ENCODE data around the gene ASGR1. TPM values are rescaled to one million over a fixed set of nuclear protein-coding genes. Genes with fewer than 3 reads are reported as not detected.

Gene ASGR1
- total and polyA plus RNA-seq, 2 of the 4 experiments (the other 2 are of a cell fraction): 1.3 to 3.8 TPM

DNA sequence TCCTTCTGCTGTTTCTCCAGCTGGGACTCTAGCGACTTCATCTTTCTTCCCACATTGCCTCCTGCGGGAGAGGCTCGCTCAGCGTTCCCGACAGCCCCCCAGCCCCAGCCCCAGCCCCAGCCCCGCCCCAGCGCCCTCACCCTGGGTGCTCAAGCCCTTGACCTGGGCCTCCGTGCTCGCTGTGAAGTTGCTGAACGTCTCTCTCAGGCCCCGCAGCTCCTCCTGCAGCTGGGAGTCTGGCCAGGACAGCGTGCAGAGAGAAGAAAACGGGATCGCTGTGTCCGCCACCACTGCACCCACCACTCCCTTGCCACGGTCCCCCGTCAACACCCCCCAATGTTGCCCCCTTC lies 2.4 kb downstream of the ASGR1 start (continued):
- TF ChIP-seq, protein P1, sequence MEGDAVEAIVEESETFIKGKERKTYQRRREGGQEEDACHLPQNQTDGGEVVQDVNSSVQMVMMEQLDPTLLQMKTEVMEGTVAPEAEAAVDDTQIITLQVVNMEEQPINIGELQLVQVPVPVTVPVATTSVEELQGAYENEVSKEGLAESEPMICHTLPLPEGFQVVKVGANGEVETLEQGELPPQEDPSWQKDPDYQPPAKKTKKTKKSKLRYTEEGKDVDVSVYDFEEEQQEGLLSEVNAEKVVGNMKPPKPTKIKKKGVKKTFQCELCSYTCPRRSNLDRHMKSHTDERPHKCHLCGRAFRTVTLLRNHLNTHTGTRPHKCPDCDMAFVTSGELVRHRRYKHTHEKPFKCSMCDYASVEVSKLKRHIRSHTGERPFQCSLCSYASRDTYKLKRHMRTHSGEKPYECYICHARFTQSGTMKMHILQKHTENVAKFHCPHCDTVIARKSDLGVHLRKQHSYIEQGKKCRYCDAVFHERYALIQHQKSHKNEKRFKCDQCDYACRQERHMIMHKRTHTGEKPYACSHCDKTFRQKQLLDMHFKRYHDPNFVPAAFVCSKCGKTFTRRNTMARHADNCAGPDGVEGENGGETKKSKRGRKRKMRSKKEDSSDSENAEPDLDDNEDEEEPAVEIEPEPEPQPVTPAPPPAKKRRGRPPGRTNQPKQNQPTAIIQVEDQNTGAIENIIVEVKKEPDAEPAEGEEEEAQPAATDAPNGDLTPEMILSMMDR (conservative IDR thresholded peaks at IDR 0.05; ENCODE audit: low read depth, low read length): no peak
- TF ChIP-seq POLR2A (IDR thresholded peaks at IDR 0.05; ENCODE audit: low read depth, low read length) (no peak), CHD1 (IDR thresholded peaks at IDR 0.05; ENCODE audit: low read depth, low read length) (no peak), CEBPB (IDR thresholded peaks at IDR 0.05; ENCODE audit: low read depth, low read length) (no peak), RFX5 (IDR thresholded peaks at IDR 0.05; ENCODE audit: low read depth, low read length) (no peak), MAZ (IDR thresholded peaks at IDR 0.05; ENCODE audit: borderline replicate concordance, low read depth, low read length) (no peak), BHLHE40 (IDR thresholded peaks at IDR 0.05; ENCODE audit: low read depth, low read length) (no peak)
